HCT116 (cell line): Measurements from ENCODE around the gene SCFD2. TPM values are rescaled to one million over a fixed set of nuclear protein-coding genes. Genes with fewer than 3 reads are reported as not detected.

Source experiments
- ATAC-seq: fragments of 200-7000 bp; cut with Tn5 transposase; 2 replicates; pipeline ENCODE4 v1.9.1; 2020; ENCODE audit warnings: mild to moderate bottlenecking, moderate library complexity
- BruUV-seq: library from RNA; stranded (reverse); fragments of 400-500 nt; replicated peaks from 2 replicates; lab custom pipeline; 2021; lab: Mats Ljungman, UMichigan
- CTCF ChIA-PET: fragments of 300-600 bp; sonication (Branson Sonifier 250); formaldehyde crosslinking; loops from one replicate; lab custom pipeline; 2021; ENCODE audit warnings: antibody characterized with exemption; lab: Charles Lee
- POLR2A ChIA-PET: fragments of 300-600, 350-600 bp; sonication (Branson Sonifier 250); formaldehyde crosslinking; loops from one replicate; lab custom pipeline; 2021; ENCODE audit warnings: antibody characterized with exemption; lab: Charles Lee
- RAD21 ChIA-PET, 2 experiments: fragments of 300-600 bp; sonication (Branson Sonifier 250); formaldehyde crosslinking; loops; one replicate each; lab custom pipeline; 2023; ENCODE audit warnings: low total read pairs in 2 of 2; ENCODE audit not compliant: uncharacterized antibody in 2 of 2, unreplicated experiment in 2 of 2, low non-redundant PET in 1 of 2; lab: Charles Lee
- DNase-seq: peaks from one replicate; pipeline ENCODE4 v3.0.0-alpha.2; 2010; ENCODE audit warnings: low read depth, low spot score
- H2AFZ ChIP-seq: fragments of 200-600 bp; shearing (Covaris generic), sonication (generic); 2 replicates; pipeline ENCODE4 v1.6.1; 2017; ENCODE audit warnings: low read depth, mixed run types, mixed read lengths, antibody characterized with exemption, low read length; ENCODE audit not compliant: poor library complexity, severe bottlenecking
- H3K27ac ChIP-seq: 2 replicates; pipeline ENCODE4 v1.5.1; 2012; ENCODE audit warnings: low read depth, low read length
- H3K27me3 ChIP-seq: fragments of 200-600 bp; sonication (generic); 2 replicates; pipeline ENCODE4 v1.6.1; 2016; ENCODE audit warnings: mixed run types, low read length, mixed read lengths; ENCODE audit not compliant: insufficient read depth
- H3K36me3 ChIP-seq, 2 experiments: fragments of 200-500 bp in 1 of 2; fragments of 200-600 bp in 1 of 2; sonication (Bioruptor generic) in 1 of 2; sonication (generic) in 1 of 2; 2 replicates each; pipeline versions ENCODE4 v1.5.1 to v1.6.1; 2014 to 2016; ENCODE audit warnings: low read length in 2 of 2, inconsistent platforms in 1 of 2, mixed read lengths in 1 of 2, mixed run types in 1 of 2; ENCODE audit not compliant: insufficient read depth in 2 of 2, control insufficient read depth in 1 of 2
- H3K4me1 ChIP-seq, 2 experiments: fragments of 200-600 bp in 1 of 2; sonication (generic) in 1 of 2; 2 replicates each; pipeline versions ENCODE4 v1.5.1 to v1.6.1; 2012 to 2017; ENCODE audit warnings: low read length in 2 of 2, inconsistent platforms in 1 of 2, mild to moderate bottlenecking in 1 of 2, mixed read lengths in 1 of 2, mixed run types in 1 of 2, moderate library complexity in 1 of 2; ENCODE audit not compliant: insufficient read depth in 2 of 2, control insufficient read depth in 1 of 2
- H3K4me2 ChIP-seq: fragments of 200-600 bp; sonication (generic); 2 replicates; pipeline ENCODE4 v1.6.1; 2017; ENCODE audit warnings: mixed run types, low read length, mixed read lengths
- H3K4me3 ChIP-seq, 2 experiments: fragments of 200-600 bp in 1 of 2; sonication (generic) in 1 of 2; replicated peaks in 1 of 2; 2 replicates each; pipeline ENCODE4 v1.5.1; 2011 to 2016; ENCODE audit warnings: low read length in 2 of 2, control low read depth in 1 of 2, low read depth in 1 of 2, mild to moderate bottlenecking in 1 of 2, mixed read lengths in 1 of 2, mixed run types in 1 of 2
- H3K79me2 ChIP-seq: fragments of 200-600 bp; sonication (generic); 2 replicates; pipeline ENCODE4 v1.6.1; 2017; ENCODE audit warnings: mild to moderate bottlenecking, mixed run types, low read length, moderate library complexity, mixed read lengths; ENCODE audit not compliant: insufficient read depth
- H3K9ac ChIP-seq: fragments of 200-600 bp; sonication (generic); 2 replicates; pipeline ENCODE4 v1.6.1; 2016; ENCODE audit warnings: low read length, mixed read lengths
- H3K9me2 ChIP-seq: fragments of 200-600 bp; sonication (generic), shearing (Covaris generic); 2 replicates; pipeline ENCODE4 v1.6.1; 2017; ENCODE audit warnings: mixed run types, mild to moderate bottlenecking, moderate library complexity; ENCODE audit not compliant: insufficient read depth
- H3K9me3 ChIP-seq, 2 experiments: fragments of 200-500 bp in 1 of 2; fragments of 200-600 bp in 1 of 2; sonication (Bioruptor generic) in 1 of 2; sonication (generic) in 1 of 2; 2 replicates each; pipeline ENCODE4 v1.6.1; 2014 to 2017; ENCODE audit warnings: low read length in 2 of 2, mixed read lengths in 2 of 2, inconsistent platforms in 1 of 2, low read depth in 1 of 2, mild to moderate bottlenecking in 1 of 2, mixed run types in 1 of 2, moderate library complexity in 1 of 2; ENCODE audit not compliant: control insufficient read depth in 1 of 2, insufficient read depth in 1 of 2
- H4K20me1 ChIP-seq: fragments of 200-600 bp; sonication (generic), shearing (Covaris generic); 2 replicates; pipeline ENCODE4 v1.6.1; 2017; ENCODE audit warnings: mixed run types, mild to moderate bottlenecking, moderate library complexity; ENCODE audit not compliant: insufficient read depth
- CEBPB ChIP-seq: IDR thresholded peaks from 2 replicates; pipeline ENCODE4 v1.6.1; 2012; ENCODE audit warnings: low read depth
- EGR1 ChIP-seq: IDR thresholded peaks from 2 replicates; pipeline ENCODE4 v1.6.1; 2012; ENCODE audit warnings: low read depth
- EZH2 ChIP-seq: fragments of 200-600 bp; sonication (generic); IDR thresholded peaks from 2 replicates; pipeline ENCODE4 v1.6.1; 2017; ENCODE audit warnings: antibody characterized with exemption, mixed run types
- FOSL1 ChIP-seq: IDR thresholded peaks from 2 replicates; pipeline ENCODE4 v1.6.1; 2012; ENCODE audit warnings: low read depth
- JUND ChIP-seq: IDR thresholded peaks from 2 replicates; pipeline ENCODE4 v1.6.1; 2012
- YY1 ChIP-seq: IDR thresholded peaks from 2 replicates; pipeline ENCODE4 v1.6.1; 2011; ENCODE audit warnings: low read length, low read depth, moderate library complexity, mild to moderate bottlenecking; ENCODE audit not compliant: insufficient replicate concordance; ENCODE audit errors: extremely low read depth
- intact Hi-C: fragments of 100-400 bp; cut with micrococcal nuclease; formaldehyde crosslinking; loops from 2 replicates; pipeline ENCODE4 v1.10.0; 2022
- total RNA-seq: library from RNA; stranded (reverse); gene quantifications from one replicate; pipeline ENCODE4 v1.2.1, GENCODE V29; 2021; ENCODE audit not compliant: unreplicated experiment
- TF ChIP-seq, protein P1 (sequence below), 3 experiments: fragments of 200-600 bp in 1 of 3; sonication (generic) in 1 of 3; IDR thresholded peaks in 2 of 3; conservative IDR thresholded peaks in 1 of 3; 2 replicates each; pipeline ENCODE4 v1.5.1; 2012 to 2017; ENCODE audit warnings: low read depth in 2 of 3, low read length in 2 of 3, antibody characterized with exemption in 1 of 3, borderline replicate concordance in 1 of 3, control low read depth in 1 of 3, mild to moderate bottlenecking in 1 of 3, mixed read lengths in 1 of 3, mixed run types in 1 of 3, moderate library complexity in 1 of 3; ENCODE audit not compliant: insufficient read depth in 1 of 3

Gene SCFD2
- total RNA-seq, 1 experiment from 2014 or later: 13.6 TPM

DNA sequence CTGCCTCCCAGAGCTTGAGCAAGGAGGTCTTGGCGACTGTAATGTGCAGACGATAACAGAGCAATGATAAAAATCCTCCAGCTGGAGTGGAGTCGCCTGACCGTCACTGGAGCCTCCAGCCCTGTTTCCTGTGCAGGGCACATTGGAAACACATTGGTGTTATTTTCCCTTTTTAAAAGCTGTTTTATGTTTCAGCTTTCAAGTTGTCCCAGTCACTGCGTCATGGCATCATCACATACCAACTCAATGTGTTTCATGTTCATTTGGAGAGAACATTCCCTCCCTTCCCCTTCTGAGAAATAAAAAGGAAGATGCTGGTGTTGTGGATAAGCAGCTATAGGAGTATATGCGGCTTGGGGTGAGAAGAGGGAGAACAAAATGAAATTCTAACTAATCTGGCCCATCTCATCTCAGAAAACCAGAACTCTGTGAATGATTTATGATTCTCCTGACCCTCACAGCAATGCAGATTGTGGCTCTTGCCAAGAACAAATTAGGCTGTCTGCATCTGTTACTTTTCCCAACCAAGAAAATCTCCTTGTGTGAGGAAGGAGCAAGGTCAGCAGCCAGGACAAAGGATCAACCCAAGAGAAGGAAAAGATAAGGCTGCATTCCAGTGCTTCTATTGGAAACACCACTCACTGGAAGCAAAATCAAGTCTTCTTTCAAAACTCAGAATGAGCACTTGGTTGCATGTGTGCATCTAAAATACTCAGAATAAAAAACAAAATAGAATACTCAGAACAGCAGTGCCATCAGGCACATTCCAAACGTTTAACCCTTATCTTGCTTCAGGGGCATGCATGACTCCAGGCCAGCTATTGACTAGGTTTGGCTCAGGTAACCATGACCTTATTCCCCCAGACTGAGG lies 369.4 kb downstream of the SCFD2 start:
- ChIA-PET POLR2A (no interaction called here), CTCF (no interaction called here), RAD21 (no interaction called here)
- DNase-seq: no peak
- Histone ChIP-seq H2AFZ (no peak overlapping the region), H4K20me1 (no peaks in the 10 kb centered on the region), H3K27ac (no peak overlapping the region), H3K9me3 (no peaks in the 10 kb centered on the region), H3K9ac (no peak overlapping the region), H3K4me2 (no peak overlapping the region), H3K4me1 (peaks cover 0 to 10% of the 10 kb centered on the region in 2 experiments; a peak in 1 of 4 replicates), H3K36me3 (no peaks in the 10 kb centered on the region), H3K4me3 (no peak overlapping the region), H3K79me2 (no peaks in the 10 kb centered on the region), H3K27me3 (no peaks in the 10 kb centered on the region), H3K9me2 (no peaks in the 10 kb centered on the region)
- no peak for ATAC-seq
- BruUV-seq: no TSS peak
- TF ChIP-seq YY1 (no peak), CEBPB (no peak), FOSL1 (no peak), JUND (no peak), EGR1 (no peak), EZH2 (no peak)
- TF ChIP-seq, protein P1, sequence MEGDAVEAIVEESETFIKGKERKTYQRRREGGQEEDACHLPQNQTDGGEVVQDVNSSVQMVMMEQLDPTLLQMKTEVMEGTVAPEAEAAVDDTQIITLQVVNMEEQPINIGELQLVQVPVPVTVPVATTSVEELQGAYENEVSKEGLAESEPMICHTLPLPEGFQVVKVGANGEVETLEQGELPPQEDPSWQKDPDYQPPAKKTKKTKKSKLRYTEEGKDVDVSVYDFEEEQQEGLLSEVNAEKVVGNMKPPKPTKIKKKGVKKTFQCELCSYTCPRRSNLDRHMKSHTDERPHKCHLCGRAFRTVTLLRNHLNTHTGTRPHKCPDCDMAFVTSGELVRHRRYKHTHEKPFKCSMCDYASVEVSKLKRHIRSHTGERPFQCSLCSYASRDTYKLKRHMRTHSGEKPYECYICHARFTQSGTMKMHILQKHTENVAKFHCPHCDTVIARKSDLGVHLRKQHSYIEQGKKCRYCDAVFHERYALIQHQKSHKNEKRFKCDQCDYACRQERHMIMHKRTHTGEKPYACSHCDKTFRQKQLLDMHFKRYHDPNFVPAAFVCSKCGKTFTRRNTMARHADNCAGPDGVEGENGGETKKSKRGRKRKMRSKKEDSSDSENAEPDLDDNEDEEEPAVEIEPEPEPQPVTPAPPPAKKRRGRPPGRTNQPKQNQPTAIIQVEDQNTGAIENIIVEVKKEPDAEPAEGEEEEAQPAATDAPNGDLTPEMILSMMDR (IDR thresholded peaks at IDR 0.05 in 2 of 3, conservative IDR thresholded peaks at IDR 0.05 in 1 of 3; ENCODE audit: borderline replicate concordance in 1 of 3, insufficient read depth in 1 of 3, low read depth in 2 of 3, low read length in 2 of 3): no peak
- intact Hi-C loops: no loop called here
